Astrocyte (in vitro differentiated cells and primary cell): ENCODE measurements around the gene AGBL4. TPM values are rescaled to one million over a fixed set of nuclear protein-coding genes. Genes with fewer than 3 reads are reported as not detected.

Experiments
- DNase-seq: peaks from one replicate; pipeline ENCODE4 v3.0.0-alpha.2; 2010; ENCODE audit warnings: low read depth
- FAIRE-seq: peaks from 2 replicates; lab custom pipeline; 2011; peaks lifted over from hg19 to GRCh38; lab: Jason Lieb, UNC
- H2AFZ ChIP-seq: 2 replicates; pipeline ENCODE4 v1.6.0; 2012; ENCODE audit warnings: low read depth, low read length, inconsistent platforms
- H3K27ac ChIP-seq: 2 replicates; pipeline ENCODE4 v1.5.1; 2011; ENCODE audit warnings: low read depth, low read length, inconsistent platforms
- H3K27me3 ChIP-seq: 2 replicates; pipeline ENCODE4 v1.6.0; 2011; ENCODE audit warnings: low read length, inconsistent platforms; ENCODE audit not compliant: insufficient read depth
- H3K36me3 ChIP-seq: 2 replicates; pipeline ENCODE4 v1.5.1; 2011; ENCODE audit warnings: low read length, inconsistent platforms; ENCODE audit not compliant: insufficient read depth
- H3K4me1 ChIP-seq: 2 replicates; pipeline ENCODE4 v1.5.1; 2011; ENCODE audit warnings: low read length, inconsistent platforms; ENCODE audit not compliant: insufficient read depth
- H3K4me2 ChIP-seq: 2 replicates; pipeline ENCODE4 v1.6.0; 2012; ENCODE audit warnings: low read length, inconsistent platforms
- H3K4me3 ChIP-seq: 2 replicates; pipeline ENCODE4 v1.5.1; 2011; ENCODE audit warnings: low read depth, mild to moderate bottlenecking, low read length, inconsistent platforms; ENCODE audit not compliant: insufficient read depth
- H3K79me2 ChIP-seq: 2 replicates; pipeline ENCODE4 v1.6.0; 2012; ENCODE audit warnings: mild to moderate bottlenecking, low read length, inconsistent platforms; ENCODE audit not compliant: insufficient read depth
- H3K9ac ChIP-seq: 2 replicates; pipeline ENCODE4 v1.6.0; 2012; ENCODE audit warnings: mild to moderate bottlenecking, low read length, inconsistent platforms
- H3K9me3 ChIP-seq: 2 replicates; pipeline ENCODE4 v1.5.1; 2012; ENCODE audit warnings: low read depth, mild to moderate bottlenecking, low read length, inconsistent platforms; ENCODE audit not compliant: insufficient read depth
- H4K20me1 ChIP-seq: 2 replicates; pipeline ENCODE4 v1.6.0; 2012; ENCODE audit warnings: low read length, inconsistent platforms; ENCODE audit not compliant: insufficient read depth
- H3K27ac Mint-ChIP-seq: one replicate; pipeline ENCODE4 v1.8.0; 2021; ENCODE audit warnings: mild to moderate bottlenecking, mixed read lengths; ENCODE audit not compliant: unreplicated experiment
- H3K27me3 Mint-ChIP-seq: one replicate; pipeline ENCODE4 v1.8.0; 2021; ENCODE audit warnings: low read depth, mixed read lengths; ENCODE audit not compliant: unreplicated experiment
- H3K36me3 Mint-ChIP-seq: one replicate; pipeline ENCODE4 v1.8.0; 2021; ENCODE audit warnings: low read depth, mixed read lengths; ENCODE audit not compliant: unreplicated experiment
- H3K4me1 Mint-ChIP-seq: one replicate; pipeline ENCODE4 v1.8.0; 2021; ENCODE audit warnings: low read depth, mixed read lengths; ENCODE audit not compliant: unreplicated experiment
- H3K4me3 Mint-ChIP-seq: one replicate; pipeline ENCODE4 v1.8.0; 2021; ENCODE audit warnings: mild to moderate bottlenecking, moderate library complexity, mixed read lengths; ENCODE audit not compliant: unreplicated experiment
- H3K9me3 Mint-ChIP-seq: one replicate; pipeline ENCODE4 v1.8.0; 2021; ENCODE audit warnings: mild to moderate bottlenecking, mixed read lengths; ENCODE audit not compliant: unreplicated experiment
- CTCF ChIP-seq: IDR thresholded peaks from 2 replicates; pipeline ENCODE4 v1.5.1; 2011; ENCODE audit warnings: low read depth, mild to moderate bottlenecking, inconsistent platforms, low read length, moderate library complexity; ENCODE audit not compliant: insufficient read depth
- EZH2 ChIP-seq: IDR thresholded peaks from 2 replicates; pipeline ENCODE4 v1.6.1; 2012; ENCODE audit warnings: mild to moderate bottlenecking, low read length, inconsistent platforms; ENCODE audit not compliant: insufficient read depth
- total RNA-seq: library from RNA; stranded (reverse); gene quantifications from 2 replicates; pipeline ENCODE4 v1.2.1, GENCODE V29; 2021

The AGBL4 gene
- total RNA-seq, 1 donor from 2014 or later: not detected

- H3K79me2 ChIP-seq: no peaks in the 10 kb centered on the region
- no peak overlapping the region for H3K9ac ChIP-seq
- H3K27ac ChIP-seq: no peak overlapping the region
- no peaks in the 10 kb centered on the region for H4K20me1 ChIP-seq
- no peaks in the 10 kb centered on the region for H3K4me1 ChIP-seq
- no peak overlapping the region for H3K4me2 ChIP-seq
- no peak for TF ChIP-seq EZH2
- no peak for TF ChIP-seq CTCF
- Mint-ChIP-seq H3K27ac (no peak overlapping the region), H3K27me3 (peaks cover 20% of the 10 kb centered on the region), H3K4me3 (no peak overlapping the region), H3K36me3 (no peaks in the 10 kb centered on the region), H3K9me3 (no peaks in the 10 kb centered on the region), H3K4me1 (no peaks in the 10 kb centered on the region)
- no peak overlapping the region for H3K4me3 ChIP-seq
- no peaks in the 10 kb centered on the region for H3K27me3 ChIP-seq
- no peaks in the 10 kb centered on the region for H3K36me3 ChIP-seq
- FAIRE-seq (no peak), DNase-seq (no peak)
- H3K9me3 ChIP-seq: no peaks in the 10 kb centered on the region
- no peak overlapping the region for H2AFZ ChIP-seq
Measured at GRCh38 chr1:50027794-50028193, 4.0 kb upstream of the AGBL4 start.

DNA sequence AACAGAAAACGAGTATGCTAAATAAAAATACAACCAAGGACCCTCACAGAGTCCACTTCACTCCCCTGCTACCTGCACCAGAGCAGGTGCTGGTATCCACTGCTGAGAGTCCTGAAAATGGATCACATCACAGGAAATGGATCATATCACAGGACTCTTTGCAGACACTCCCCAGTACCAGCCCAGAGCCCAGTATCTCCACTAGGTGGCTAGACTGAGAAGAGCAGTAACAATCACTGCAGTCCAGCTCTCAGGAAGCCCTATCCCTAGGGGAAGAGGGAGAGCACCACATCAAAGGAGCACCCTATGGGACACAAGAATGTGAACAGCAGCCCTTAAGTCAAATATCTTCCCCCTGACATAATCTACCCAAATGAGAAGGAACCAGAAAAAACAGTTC lies 28.0 kb downstream of the AGBL4 start:
- no peaks in the 10 kb centered on the region for H3K4me1 ChIP-seq

More for the DNA sequence above, 28.0 kb downstream of the AGBL4 start:
- Mint-ChIP-seq H3K4me3 (no peak overlapping the region), H3K27me3 (no peaks in the 10 kb centered on the region), H3K4me1 (no peaks in the 10 kb centered on the region), H3K36me3 (no peaks in the 10 kb centered on the region), H3K9me3 (no peaks in the 10 kb centered on the region), H3K27ac (no peak overlapping the region)
- H3K36me3 ChIP-seq: no peaks in the 10 kb centered on the region
- no peaks in the 10 kb centered on the region for H3K79me2 ChIP-seq
- TF ChIP-seq CTCF: no peak
- TF ChIP-seq EZH2: no peak
- no peak for FAIRE-seq
- no peak overlapping the region for H3K4me2 ChIP-seq
- H3K9ac ChIP-seq: no peak overlapping the region
- DNase-seq: no peak
- no peaks in the 10 kb centered on the region for H3K27me3 ChIP-seq
- H3K27ac ChIP-seq: no peak overlapping the region
- no peaks in the 10 kb centered on the region for H3K9me3 ChIP-seq
- no peaks in the 10 kb centered on the region for H4K20me1 ChIP-seq
- no peak overlapping the region for H2AFZ ChIP-seq
- no peak overlapping the region for H3K4me3 ChIP-seq
